SHP77 (cell line): ENCODE data around the gene OSBP2.
"Not testable (repeated sequence)": the region's sequence is repeated elsewhere in the genome, so short reads cannot be mapped to it uniquely, and the experiment has no call there.

Source experiments
- DNase-seq, 2 experiments: peaks; one replicate each; lab custom pipeline; 2025; lab: John Stamatoyannopoulos, UW

OSBP2 gene

GRCh38 chr22:30679895-30680690, 14.6 kb upstream of the OSBP2 start:
- DNase-seq: not testable (repeated sequence)

- DNase-seq: no peak
Measured at GRCh38 chr22:30680991-30681770, 13.5 kb upstream of the OSBP2 start.

GRCh38 chr22:30681831-30682230, 12.8 kb upstream of the OSBP2 start:
- no peak for DNase-seq

GRCh38 chr22:30685178-30685577, 9.5 kb upstream of the OSBP2 start:
- DNase-seq: no peak

GRCh38 chr22:30687358-30687757, 7.3 kb upstream of the OSBP2 start:
- no peak for DNase-seq

- DNase-seq: no peak
Measured at GRCh38 chr22:30689622-30690021, 5.1 kb upstream of the OSBP2 start.

GRCh38 chr22:30691204-30691603, 3.5 kb upstream of the OSBP2 start:
- DNase-seq: no peak

- peak; percentile 34 to 53 for DNase-seq
Measured at GRCh38 chr22:30694171-30694639, 469 bp upstream of the OSBP2 start.

GRCh38 chr22:30695351-30695851, 727 bp downstream of the OSBP2 start:
- DNase-seq: no peak

GRCh38 chr22:30695871-30696655, 1.4 kb downstream of the OSBP2 start:
- DNase-seq: no peak

GRCh38 chr22:30697975-30698374, 3.3 kb downstream of the OSBP2 start:
- no peak for DNase-seq

- no peak for DNase-seq
Measured at GRCh38 chr22:30701872-30702271, 7.2 kb downstream of the OSBP2 start.

GRCh38 chr22:30702856-30703255, 8.2 kb downstream of the OSBP2 start:
- DNase-seq: no peak

GRCh38 chr22:30704978-30705377, 10.3 kb downstream of the OSBP2 start:
- no peak for DNase-seq

- DNase-seq: no peak
Measured at GRCh38 chr22:30705710-30706651, 11.3 kb downstream of the OSBP2 start.

GRCh38 chr22:30709980-30710379, 15.3 kb downstream of the OSBP2 start:
- DNase-seq: not testable (repeated sequence)

GRCh38 chr22:30712094-30712493, 17.4 kb downstream of the OSBP2 start:
- DNase-seq: no peak

GRCh38 chr22:30714062-30714461, 19.4 kb downstream of the OSBP2 start:
- no peak for DNase-seq

- DNase-seq: no peak
Measured at GRCh38 chr22:30717331-30717921, 22.8 kb downstream of the OSBP2 start.

GRCh38 chr22:30717952-30718351, 23.3 kb downstream of the OSBP2 start:
- DNase-seq: no peak

GRCh38 chr22:30718491-30718890, 23.8 kb downstream of the OSBP2 start:
- no peak for DNase-seq
